GM19455 (cell line): Measurements from ENCODE around the gene ETV7.

Experiments used
- ATAC-seq: cut with Tn5 transposase; IDR thresholded peaks from one replicate; pipeline ENCODE4 v1.9.1; 2021; ENCODE audit not compliant: unreplicated experiment

ETV7 gene

DNA sequence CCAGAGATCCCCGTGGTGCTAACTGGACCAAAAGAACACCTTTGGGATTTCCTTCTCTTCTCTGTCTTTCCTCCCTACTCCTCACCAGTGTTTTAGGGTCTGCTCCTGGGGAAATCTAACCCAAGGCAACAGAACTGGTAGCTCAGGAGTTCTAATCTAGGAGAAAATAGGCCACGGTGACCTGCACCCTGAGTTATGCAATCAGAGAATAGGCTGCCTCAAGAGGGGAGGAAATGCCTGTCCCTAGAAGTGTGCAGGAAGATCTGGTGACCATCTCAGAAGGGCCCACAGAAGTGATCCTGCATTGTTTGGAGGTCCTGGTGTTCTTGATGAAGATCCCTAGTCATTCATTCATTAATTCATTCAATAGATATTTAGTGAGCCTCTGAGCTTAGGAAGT, 3.4 kb downstream of the ETV7 start:
- ATAC-seq = no peak

DNA sequence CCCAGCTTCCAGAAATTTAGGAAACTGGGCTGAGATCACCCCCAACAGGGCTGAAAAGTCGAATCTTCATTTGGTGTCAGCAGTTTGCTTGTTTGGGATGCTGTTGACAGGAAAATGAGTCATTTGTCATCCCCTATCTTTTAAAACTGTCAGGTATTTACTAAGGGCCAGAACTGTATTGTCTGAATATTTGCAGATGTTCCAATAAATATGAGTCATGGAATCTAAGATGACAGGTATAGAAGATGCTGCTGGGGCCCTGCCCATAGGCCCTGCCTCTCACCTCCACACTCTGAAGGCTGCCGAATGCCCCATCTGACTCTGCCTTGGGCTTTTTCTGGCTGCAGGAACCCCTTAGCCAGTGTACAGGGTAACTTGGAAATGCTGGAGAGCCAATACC, 3.9 kb downstream of the ETV7 start:
- ATAC-seq = no peak

DNA sequence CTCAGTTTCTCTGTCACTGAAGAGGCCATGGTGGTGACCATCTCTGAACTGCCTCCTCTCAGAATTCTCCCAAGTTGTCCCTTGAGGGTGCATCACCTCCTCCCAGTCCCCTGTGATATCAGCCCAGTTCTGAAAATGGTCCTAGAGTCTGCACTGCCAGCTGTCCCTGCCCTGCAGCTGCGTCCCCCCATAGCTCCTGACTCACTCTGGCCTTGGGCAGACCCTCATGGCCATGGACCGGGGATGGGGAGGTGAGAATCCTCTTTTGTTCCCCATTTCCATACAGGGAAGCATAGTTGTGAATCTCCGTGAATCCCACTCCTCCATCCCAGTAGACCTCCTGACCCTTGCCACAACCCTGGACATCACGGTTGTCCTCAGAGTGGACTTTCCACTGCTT, 4.5 kb downstream of the ETV7 start:
- ATAC-seq = no peak

DNA sequence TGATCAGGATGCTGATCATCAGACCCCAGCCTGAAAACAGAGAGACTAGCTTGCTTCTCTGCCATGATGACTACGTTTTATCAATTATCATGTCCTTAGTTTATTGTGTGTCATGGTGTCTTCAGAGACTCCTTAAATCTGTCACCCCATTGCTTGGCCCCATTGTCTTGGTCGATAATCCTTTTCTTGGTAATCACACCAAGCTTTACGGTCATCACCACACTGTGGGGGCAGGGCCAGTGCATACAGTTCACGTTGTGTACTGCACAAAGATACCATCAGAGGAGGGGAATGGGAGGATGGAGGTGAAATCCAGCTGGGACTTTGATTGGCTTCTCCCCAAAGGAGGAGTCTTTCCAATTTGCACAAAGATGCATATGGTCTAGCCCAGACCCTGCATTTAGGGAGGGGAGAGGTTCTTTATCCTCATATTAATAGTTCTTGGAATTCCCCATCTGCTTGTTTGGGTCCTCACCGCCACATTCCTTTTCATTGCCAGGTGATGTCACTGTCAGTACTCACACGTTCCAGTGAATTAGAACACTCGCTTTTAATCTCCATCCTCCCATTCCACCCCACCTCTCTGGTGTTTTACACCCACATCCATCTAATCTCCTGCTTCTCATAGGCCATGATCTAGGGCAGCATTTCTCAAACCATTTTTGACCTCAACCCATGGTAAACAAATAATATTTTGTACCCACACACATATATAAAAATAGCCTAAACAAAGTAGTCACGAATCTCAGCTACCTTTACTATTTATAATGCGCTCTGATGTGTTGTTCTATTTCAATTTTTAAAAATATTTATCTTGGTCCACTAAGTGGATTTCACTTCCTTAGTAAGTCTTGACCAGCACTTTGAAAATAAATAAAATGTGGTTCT, 5.7 kb downstream of the ETV7 start:
- ATAC-seq = no peak

DNA sequence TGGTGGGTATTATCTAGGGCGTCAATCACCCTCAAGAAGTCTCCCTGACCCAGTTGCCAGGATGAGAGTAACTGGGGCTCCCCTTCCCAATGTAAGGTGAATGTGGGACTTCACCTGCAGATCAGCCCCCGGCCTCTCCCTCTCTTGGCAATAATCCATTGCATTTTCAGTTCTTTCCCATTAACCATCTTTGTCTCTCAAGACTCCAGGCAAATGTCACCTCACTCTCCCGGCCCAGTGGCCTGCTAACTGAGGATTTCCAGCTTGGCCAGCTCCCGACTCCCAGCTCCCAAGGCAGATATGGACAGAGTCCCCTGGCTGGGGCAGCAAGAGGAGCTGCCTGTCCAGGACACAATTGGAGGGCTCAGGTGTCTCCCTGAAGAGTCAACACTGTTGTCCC, 7.3 kb downstream of the ETV7 start:
- ATAC-seq = no peak

DNA sequence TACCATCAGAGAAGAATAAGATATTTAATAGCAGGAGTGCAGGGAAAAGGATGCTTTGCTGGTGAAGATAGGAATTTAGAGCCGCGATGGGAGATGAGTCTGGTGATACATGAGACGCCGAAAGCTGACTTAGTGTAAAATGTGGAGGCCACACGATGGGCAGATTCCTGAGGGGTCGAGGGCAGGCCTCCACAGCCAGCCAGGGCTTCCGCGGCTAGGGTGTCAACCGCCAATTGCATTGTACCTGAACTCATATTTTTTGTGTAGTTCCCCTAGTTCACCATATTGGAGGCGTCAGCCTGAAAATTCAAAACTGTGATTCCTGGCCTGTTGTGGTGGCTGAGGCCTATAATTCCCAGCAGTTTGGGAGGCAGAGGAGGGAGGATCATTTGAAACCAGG, 8.5 kb downstream of the ETV7 start:
- ATAC-seq = no peak

DNA sequence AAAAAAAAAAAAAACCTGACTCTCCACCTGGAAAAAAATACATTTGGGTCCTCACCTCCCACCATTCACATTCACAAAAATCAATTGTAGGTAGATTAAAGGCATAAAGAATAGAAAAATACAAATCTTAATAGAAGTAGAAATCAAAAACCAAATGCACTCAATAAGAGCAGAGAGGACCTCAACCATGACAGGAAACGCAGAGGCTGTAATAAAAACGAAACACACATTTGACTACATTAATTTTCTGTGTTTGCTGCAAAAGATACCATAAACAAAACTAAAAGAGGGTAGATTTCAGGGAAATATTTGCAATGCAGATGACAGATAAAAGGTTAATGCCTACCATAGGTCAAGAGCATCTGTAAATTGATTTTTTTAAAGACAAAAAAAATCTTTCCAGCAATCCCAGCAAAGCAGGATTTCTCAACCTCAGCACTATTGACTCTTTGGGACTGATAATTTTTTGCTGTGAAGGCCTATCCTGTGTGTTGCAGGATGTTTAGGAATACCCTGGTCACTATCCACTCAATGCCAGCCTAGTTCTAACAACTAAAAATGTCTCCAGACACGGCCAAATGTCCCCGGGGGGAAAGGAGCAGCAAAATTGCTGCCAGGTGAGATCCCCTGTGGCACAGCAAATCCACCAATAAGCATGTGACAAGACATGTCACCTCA, 9.1 kb downstream of the ETV7 start:
- no peak for ATAC-seq

DNA sequence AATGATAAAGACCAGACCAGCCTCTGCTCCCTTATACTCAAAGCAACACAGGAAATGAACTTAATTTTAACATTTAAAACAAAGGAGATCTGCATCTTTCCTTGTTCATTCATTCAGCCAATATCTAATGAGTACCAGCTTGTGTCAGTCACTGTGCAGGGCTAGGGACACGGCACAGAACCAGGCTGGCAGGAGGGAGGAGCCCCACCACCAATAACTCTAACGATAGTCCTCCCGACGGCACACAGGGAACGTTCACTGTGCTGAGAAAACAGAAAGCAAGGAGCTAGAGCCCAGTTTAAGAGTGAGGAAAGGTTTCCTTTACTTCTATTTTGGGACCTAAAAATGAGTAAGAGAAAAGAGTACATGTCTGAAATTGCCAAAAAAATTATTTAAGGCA, 9.9 kb downstream of the ETV7 start:
- ATAC-seq = no peak

DNA sequence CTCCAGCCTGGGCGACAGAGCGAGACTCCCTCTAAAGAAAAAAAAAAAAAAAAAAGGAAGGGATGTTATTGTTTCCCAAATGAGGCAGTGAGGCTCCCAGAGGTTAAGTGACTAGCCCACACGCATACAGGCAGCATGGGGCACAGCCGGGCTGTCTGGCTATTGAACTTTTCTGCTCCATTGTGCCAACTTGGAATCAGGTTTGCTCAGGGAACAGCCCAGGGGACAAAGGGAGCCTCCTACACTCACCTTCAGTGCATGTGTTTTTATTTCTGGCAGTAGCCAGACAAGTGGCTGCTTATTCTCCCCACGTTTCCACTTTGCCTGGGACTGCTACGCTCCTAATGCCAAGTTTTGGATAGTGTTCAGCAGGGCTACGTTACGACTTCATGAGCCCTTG, 10.7 kb downstream of the ETV7 start:
- ATAC-seq = no peak

DNA sequence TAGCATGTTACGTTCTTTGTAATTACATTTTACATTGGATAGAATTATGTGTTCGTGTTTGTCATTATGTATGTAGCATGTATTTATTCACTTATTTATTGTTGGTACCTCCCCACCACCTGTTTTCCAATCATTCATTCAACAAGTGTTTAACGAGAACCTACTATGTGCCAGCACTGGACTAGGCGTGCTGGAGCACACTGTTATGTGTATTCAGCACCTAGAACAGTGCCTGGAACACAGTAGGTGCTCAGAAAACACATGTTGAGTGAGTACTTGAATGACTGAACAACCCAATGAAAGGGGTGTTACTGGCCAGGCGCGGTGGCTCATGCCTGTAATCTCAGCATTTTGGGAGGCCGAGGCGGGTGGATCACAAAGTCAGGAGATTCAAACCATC, 11.3 kb downstream of the ETV7 start:
- ATAC-seq = no peak

DNA sequence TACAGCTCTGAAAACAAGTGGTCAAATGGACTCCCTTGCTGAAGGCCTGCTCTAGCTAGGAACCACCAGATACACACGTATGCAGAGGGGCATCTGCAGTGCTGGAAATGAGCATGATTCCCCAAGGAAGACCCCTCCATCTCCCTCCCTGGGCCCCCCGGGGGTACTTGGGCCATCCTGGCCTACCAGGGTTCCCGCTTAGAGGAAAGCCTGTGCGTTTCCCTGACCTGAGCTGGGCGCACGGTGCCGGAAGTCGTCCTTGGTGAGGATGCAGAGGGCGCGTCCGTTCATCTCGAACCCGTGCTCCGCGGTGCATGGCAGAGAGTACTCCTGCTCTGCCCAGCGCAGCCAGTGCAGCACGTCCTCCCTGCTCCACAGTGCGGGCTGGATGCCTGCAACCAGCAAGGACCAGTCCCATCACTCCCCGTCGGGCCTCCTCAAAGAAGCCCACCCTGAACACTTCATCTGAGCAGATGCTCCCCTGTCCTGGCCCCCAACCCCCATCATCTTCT, 11.8 kb downstream of the ETV7 start:
- ATAC-seq = no peak

DNA sequence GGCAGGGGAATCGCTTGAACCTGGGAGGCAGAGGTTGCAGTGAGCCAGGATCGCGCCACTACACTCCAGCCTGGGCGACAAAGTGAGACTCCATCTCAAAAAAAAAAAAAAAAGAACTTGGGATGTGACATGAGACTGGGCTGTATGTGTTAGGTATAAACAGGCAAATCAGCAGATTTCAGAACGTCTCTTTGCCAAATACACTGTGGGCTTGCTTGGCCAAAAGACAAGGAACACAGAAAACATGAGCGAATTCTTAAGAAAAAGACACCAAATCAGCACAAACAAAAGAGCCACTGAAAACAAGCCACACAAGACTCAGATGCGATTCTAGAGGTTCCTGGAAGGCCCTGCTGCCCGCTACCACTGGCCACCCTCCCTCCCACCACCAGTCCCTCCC, 12.5 kb downstream of the ETV7 start:
- no peak for ATAC-seq

DNA sequence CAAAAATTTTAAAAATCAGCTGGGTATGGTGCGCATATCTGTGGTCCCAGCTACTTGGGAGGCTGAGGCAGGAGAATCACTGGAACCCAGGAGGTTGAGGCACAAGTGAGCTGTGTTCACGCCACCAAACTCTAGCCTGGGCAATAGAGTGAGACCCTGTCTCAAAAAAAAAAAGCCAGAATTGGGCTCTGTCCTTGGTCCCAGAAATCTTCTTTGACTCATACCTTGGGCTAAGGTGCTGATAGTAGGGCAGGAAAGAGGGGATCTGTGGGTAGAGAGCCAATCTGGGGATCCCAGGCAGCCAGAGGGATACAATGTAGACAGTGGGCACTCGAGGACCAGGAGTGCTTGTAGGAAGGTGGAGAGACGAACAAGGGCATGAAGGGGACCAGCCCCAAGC, 13.3 kb downstream of the ETV7 start:
- ATAC-seq = no peak

DNA sequence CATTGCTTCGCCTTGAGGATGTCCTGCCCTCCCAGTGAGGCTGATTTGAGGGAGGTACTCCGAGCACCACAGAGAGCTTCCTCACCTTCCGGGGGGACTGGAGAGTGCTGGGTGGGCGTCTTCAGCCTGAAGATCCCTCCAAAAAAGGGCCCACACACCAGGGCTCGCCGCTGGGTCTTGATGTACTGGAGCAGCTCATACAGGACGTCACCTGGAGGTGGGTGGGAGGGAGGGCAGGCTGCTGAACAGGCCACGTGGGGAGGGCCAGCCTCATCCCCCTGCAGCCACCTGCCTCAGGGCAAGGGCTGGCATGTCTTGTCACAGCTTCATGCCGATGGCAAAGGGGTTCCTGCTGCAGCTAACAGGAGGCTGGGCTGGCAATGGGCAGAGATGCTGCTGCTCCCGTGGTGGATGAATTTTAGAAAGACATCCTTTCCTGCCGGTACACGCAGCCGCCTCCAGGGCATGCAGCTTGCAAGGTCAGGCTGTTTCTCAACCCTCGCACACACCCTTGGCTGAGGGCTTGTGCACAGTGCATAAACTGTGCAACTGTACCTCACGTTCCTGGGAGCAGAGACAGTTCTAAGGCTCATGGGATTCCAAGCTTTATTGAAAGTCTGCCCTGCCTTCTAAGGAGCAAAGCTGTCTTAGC, 14.0 kb downstream of the ETV7 start:
- ATAC-seq = no peak

DNA sequence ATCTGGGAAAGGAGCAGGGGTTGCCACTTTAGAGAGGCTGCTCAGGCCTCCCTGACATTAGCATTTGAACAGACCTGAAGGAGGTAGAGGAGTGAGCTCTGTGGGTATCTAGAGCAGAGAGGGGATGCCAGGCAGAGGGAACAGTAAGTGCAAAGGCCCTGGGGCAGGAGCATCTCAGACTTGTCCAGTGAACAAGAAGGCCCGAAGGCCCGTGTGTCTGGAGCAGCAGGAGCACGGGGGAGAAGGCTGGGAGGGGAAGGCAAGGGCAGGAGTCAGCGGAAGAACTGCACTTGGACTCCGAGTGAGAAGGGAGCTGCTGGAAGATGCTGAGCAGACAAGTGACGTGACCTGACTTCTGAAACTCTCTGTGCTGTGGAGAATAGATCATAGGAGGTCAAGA, 15.4 kb downstream of the ETV7 start:
- ATAC-seq = no peak

DNA sequence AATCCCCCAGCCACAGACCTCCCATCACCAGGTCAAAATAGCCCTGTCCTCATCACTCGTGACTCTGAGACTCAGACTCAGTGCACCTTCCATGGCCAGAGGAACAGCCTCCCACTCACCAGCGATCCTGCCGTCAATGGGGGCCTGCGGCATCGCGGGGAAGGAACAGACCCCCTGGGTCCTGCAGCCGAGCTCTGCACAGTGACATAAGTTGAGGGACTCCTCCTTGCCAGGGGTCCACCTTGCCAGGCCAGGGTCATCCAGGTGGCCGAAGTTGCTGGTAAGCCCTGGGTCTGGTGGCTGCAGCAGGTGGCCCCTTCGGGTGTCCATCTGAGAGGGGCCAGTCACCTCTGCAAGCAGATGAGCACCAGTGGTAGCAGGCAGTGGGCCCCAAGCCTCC, 16.3 kb downstream of the ETV7 start:
- no peak for ATAC-seq

DNA sequence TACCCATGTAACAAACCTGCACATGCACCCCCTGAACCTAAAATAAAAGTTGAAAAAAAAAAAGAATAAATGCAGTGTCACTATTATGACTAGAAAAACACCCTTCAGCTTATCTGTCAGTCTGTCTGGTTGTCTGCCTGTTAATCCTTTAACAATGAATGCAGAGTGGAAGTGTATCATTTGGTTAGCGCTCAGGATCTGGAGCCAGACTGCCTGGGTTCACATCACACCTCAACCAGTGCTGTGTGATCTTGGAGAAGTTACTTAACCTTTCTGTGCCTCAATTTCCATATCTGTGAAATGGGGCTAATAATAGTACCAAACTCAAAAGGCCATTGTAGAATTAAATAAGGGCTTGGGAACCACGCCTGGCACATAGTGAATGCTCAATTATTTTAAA, 16.8 kb downstream of the ETV7 start:
- no peak for ATAC-seq

DNA sequence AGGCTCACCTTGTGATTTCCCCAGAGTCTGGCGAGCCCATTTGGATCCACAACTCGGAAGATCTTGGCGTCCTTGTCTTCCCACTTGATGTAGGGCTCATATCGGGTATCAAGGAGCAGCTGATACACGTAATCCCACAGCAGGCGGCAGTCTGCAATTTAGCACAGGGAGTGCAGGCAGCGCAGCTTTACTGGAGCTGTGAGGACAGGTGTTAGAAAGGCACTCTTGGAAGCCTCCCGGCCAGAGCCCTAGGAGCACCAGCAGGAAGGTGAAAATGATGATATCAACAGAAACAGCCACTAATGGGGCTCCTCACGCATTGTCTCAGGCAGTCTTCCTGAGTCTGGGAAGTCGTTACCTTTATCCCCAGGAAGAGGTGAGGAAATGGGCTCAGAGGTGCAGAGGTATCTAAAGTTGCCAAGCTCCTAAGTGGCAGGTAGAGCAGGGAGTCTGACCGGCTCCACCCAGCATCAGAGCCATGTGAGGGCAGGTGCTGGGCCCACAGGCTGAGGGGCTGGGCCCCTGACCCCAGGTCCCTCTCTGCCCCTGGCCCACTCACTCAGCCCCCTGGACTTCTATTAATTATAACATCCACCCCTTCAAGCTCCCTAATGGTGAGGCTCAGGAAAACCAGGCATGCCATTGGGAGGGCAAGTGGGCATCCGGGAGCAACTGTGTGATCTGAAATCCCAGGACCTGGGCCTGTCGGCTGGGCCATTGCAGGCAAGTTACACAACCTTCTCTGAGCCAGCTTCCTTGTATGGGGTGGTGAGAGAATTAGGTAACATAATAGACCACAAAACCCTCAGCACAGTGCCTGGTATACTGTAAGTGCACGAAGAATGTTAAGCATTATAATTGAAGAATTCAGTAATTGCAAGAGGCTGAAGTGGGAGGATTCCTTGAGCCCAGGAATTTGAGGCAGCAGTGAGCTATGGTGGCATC, 18.3 kb downstream of the ETV7 start:
- ATAC-seq = no peak

DNA sequence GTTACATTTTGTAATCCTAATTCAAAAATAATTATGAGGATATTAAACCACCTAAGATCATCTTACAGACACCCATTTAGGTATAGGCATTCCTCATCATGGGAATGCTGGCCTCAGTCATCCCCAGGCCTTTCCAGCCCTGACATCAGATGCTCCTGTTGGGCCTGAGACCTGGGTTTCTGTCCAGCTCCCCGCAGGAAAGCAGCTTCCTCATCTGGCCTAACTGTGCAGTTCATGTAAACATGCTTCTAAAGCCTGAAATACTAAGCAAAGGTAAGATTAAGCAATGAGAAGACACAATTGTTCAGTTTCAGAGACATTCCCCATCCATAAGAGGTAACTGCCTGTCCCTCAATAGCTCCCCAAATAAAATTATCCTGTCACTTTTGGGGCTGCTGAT, 19.0 kb downstream of the ETV7 start:
- ATAC-seq = no peak

DNA sequence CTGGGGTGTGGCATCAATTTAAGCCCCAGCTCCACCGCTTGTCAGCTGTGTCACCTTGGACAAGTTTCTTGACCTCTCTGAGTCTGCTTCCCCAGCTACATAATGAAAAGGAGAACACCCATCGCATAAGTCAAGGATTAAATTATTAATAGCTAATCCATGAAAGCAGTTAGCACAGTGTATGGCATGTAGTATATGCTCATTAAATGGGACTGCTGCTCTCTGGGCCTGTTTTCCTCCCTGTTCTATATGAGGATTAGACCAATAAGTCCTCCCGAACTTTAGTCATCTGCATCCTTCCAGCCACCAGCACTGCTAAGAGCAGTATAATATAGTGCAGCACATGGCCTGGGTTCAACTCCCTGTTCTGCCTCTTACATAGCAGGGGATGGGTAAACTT, 19.7 kb downstream of the ETV7 start:
- no peak for ATAC-seq
